Measurements from ENCODE around the gene IFNGR1. TPM values are rescaled to one million over a fixed set of nuclear protein-coding genes. Genes with fewer than 3 reads are reported as not detected.

Gene IFNGR1
- total RNA-seq, 6 experiments from 2014 or later, result 25.8 to 88.8 (median 37.4) TPM

- Histone ChIP-seq H3K4me3 (no peak overlapping the region), H3K9me3 (no peaks in the 10 kb centered on the region), H3K4me1 (no peaks in the 10 kb centered on the region), H3K27me3 (no peaks in the 10 kb centered on the region), H3K27ac (no peak overlapping the region), H3K36me3 (no peaks in the 10 kb centered on the region)
- WGBS (ENCODE audit: insufficient coverage, low coverage, low lambda C conversion rate, missing lambda C conversion rate), result 76% methylated on average over 5 of the region's 5 CpGs
- DNase-seq (no peak), ATAC-seq (no peak)
- no peak for TF ChIP-seq POLR2A (IDR thresholded peaks at IDR 0.05)
- TF ChIP-seq, protein P1, sequence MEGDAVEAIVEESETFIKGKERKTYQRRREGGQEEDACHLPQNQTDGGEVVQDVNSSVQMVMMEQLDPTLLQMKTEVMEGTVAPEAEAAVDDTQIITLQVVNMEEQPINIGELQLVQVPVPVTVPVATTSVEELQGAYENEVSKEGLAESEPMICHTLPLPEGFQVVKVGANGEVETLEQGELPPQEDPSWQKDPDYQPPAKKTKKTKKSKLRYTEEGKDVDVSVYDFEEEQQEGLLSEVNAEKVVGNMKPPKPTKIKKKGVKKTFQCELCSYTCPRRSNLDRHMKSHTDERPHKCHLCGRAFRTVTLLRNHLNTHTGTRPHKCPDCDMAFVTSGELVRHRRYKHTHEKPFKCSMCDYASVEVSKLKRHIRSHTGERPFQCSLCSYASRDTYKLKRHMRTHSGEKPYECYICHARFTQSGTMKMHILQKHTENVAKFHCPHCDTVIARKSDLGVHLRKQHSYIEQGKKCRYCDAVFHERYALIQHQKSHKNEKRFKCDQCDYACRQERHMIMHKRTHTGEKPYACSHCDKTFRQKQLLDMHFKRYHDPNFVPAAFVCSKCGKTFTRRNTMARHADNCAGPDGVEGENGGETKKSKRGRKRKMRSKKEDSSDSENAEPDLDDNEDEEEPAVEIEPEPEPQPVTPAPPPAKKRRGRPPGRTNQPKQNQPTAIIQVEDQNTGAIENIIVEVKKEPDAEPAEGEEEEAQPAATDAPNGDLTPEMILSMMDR (IDR thresholded peaks at IDR 0.05), result no peak
- intact Hi-C loops (cut with DNase I), result no loop called here
Observed at GRCh38 chr6:137176729-137177128, 42.5 kb downstream of the IFNGR1 start.

GRCh38 chr6:137175868-137176245, 43.3 kb downstream of the IFNGR1 start:
- ATAC-seq (no peak), DNase-seq (no peak)
- H3K27ac ChIP-seq, result no peak overlapping the region
- TF ChIP-seq, protein P1 (IDR thresholded peaks at IDR 0.05), result no peak
- no peak for TF ChIP-seq POLR2A (IDR thresholded peaks at IDR 0.05)
- H3K27me3 ChIP-seq, result no peaks in the 10 kb centered on the region
- intact Hi-C loops (cut with DNase I), result no loop called here
- H3K4me1 ChIP-seq, result no peaks in the 10 kb centered on the region
- H3K9me3 ChIP-seq, result no peaks in the 10 kb centered on the region
- no peak overlapping the region for H3K4me3 ChIP-seq
- H3K36me3 ChIP-seq, result no peaks in the 10 kb centered on the region
- WGBS (ENCODE audit: insufficient coverage, low coverage, low lambda C conversion rate, missing lambda C conversion rate), result 32% methylated on average over 1 of the region's 1 CpG

DNA sequence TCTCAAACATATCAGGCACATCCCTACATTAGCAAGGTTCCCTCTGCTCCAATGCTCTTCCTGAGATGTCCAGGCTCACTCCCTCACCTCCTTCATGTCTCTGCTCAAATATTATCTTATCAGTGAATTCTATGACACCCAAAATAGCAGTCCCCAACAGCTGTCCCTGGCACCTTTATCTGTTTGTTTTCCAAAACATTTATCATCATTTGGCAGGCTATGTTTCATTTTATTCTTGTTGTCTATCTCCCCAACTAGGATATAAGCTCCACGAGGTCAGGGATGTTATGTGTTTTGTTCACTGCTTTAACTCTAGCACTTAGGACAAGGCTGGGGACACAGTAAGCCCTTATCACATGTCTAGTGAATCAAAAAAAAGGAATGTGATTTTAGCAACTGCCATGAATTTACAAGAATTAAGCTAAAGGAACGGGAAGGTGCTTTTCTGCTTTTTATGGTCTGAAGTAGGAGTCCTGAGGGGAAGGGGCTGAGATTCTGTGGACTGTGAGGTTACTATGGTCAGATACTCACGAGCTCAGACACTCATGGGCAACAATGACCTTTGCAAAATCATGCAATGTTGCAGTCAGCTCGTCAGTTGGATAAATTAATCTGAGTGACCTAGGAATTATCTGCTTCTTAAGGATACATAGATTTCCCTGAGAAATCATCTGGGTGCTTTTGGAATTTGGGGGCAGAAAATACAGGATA, 43.9 kb downstream of the IFNGR1 start:
- TF ChIP-seq, protein P1 (IDR thresholded peaks at IDR 0.05), result no peak
- TF ChIP-seq POLR2A (IDR thresholded peaks at IDR 0.05), result no peak
- 24% methylated on average over 4 of the region's 4 CpGs for WGBS (ENCODE audit: insufficient coverage, low coverage, low lambda C conversion rate, missing lambda C conversion rate)
- ATAC-seq (no peak), DNase-seq (no peak)
- no peaks in the 10 kb centered on the region for H3K4me1 ChIP-seq
- H3K4me3 ChIP-seq, result no peak overlapping the region
- no peaks in the 10 kb centered on the region for H3K36me3 ChIP-seq
- H3K27ac ChIP-seq, result no peak overlapping the region
- no peaks in the 10 kb centered on the region for H3K27me3 ChIP-seq
- intact Hi-C loops (cut with DNase I), result no loop called here
- no peaks in the 10 kb centered on the region for H3K9me3 ChIP-seq

DNA sequence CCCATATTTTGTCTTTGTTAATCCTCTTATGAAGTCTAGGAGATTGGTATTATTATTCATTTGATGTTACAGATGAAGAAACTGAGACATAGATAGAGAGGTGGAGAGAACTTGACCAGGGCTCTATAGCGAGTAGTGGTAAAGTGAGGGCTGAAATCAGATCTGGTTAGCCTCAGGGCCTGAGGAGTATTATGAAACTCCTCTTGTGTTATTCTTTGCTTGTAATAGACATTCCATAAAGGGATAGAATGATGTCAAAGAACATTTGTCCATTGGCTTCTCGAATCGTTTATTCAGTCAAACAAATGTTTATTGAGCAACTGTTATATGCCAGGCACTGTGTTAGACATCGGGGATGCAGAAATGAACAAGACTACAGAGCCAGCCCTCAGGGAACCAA, 45.7 kb downstream of the IFNGR1 start, which contains the start of gene IL22RA2:
Gene IL22RA2, minus strand, starts transcription at position 144 of the 400 bp plus-strand sequence. CDS start 11,895 bp downstream, outside the sequence.
- no peaks in the 10 kb centered on the region for H3K36me3 ChIP-seq
- intact Hi-C loops (cut with DNase I), result no loop called here

More for the DNA sequence above, 45.7 kb downstream of the IFNGR1 start, which contains the start of gene IL22RA2:
- no peak for ATAC-seq
- Histone ChIP-seq H3K4me1 (no peaks in the 10 kb centered on the region), H3K27ac (no peak within 1 kb of the TSS), H3K27me3 (no peaks in the 10 kb centered on the region), H3K9me3 (no peaks in the 10 kb centered on the region), H3K4me3 (no peak within 1 kb of the TSS)
- 72% methylated on average over 4 of the region's 4 CpGs for WGBS (ENCODE audit: insufficient coverage, low coverage, low lambda C conversion rate, missing lambda C conversion rate)
- TF ChIP-seq, protein P1 (IDR thresholded peaks at IDR 0.05), result no peak
- TF ChIP-seq POLR2A (IDR thresholded peaks at IDR 0.05), result no peak
- DNase-seq, result no peak

Measured in right lobe of liver (tissue), 6 donors.